ENCODE data around the gene PTPRE. TPM values are rescaled to one million over a fixed set of nuclear protein-coding genes. Genes with fewer than 3 reads are reported as not detected.

PTPRE gene
- polyA plus RNA-seq, 1 donor from 2014 or later, result 4.1 TPM

DNA sequence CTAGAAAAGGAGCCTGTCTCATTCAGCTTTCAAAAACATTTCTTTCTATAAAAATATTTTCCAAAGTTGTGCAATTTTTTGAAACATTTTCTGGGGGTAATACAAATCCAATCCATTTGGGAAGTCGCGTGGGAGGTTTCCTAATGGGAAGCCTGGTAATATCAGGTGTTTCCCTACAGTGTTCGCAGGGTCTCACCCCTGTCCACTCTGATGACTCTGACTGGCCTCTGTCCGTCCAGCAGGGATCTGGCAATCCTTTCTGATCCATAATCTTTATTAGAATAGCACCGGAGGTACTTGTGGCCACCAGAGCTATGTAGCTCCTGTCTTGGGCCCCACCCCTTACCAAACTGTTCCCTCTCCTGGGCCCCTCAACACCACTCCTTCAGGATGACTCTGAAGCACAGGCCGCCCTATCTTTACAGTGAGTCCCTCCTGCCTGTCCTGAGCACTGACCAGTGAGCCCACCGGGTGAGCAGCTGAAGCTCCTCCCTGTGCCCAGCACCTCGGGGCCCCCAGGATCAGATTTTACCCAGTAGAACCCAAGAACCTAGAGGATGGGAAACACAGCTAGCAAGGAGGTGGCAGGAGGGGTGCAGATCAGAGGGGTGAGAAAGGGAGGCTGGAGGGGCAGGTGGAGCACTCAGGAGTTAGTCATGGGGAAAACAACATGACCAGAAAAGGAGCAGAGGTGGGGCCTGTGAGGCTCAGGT, 84.8 kb downstream of the PTPRE start:
- Histone ChIP-seq H3K27me3 (ENCODE audit: insufficient read depth, low read depth, low read length) (no peaks in the 10 kb centered on the region), H3K9me3 (ENCODE audit: low read length) (no peaks in the 10 kb centered on the region), H3F3A (ENCODE audit: insufficient read depth, low read length, poor library complexity, severe bottlenecking) (no peaks in the 10 kb centered on the region), H3K9me2 (ENCODE audit: insufficient read depth, low read length) (no peaks in the 10 kb centered on the region), H4K20me1 (ENCODE audit: insufficient read depth) (no peaks in the 10 kb centered on the region), H3K36me3 (ENCODE audit: insufficient read depth, low read length) (no peaks in the 10 kb centered on the region), H3K4me3 (ENCODE audit: low read length) (no peak overlapping the region), H3K9ac (ENCODE audit: low read length) (no peak overlapping the region), H3K79me2 (replicated peaks; ENCODE audit: insufficient read depth, low read length) (no peaks in the 10 kb centered on the region), H3K27ac (ENCODE audit: low read length) (no peak overlapping the region), H3K4me2 (ENCODE audit: low read length) (no peak overlapping the region), H2AFZ (ENCODE audit: low read depth, low read length) (no peak overlapping the region)
- TF ChIP-seq EP300 (conservative IDR thresholded peaks at IDR 0.05; ENCODE audit: poor library complexity, severe bottlenecking), result no peak
- no peak for TF ChIP-seq TAF1 (IDR thresholded peaks at IDR 0.05; ENCODE audit: low read depth)
- TF ChIP-seq, protein P1, sequence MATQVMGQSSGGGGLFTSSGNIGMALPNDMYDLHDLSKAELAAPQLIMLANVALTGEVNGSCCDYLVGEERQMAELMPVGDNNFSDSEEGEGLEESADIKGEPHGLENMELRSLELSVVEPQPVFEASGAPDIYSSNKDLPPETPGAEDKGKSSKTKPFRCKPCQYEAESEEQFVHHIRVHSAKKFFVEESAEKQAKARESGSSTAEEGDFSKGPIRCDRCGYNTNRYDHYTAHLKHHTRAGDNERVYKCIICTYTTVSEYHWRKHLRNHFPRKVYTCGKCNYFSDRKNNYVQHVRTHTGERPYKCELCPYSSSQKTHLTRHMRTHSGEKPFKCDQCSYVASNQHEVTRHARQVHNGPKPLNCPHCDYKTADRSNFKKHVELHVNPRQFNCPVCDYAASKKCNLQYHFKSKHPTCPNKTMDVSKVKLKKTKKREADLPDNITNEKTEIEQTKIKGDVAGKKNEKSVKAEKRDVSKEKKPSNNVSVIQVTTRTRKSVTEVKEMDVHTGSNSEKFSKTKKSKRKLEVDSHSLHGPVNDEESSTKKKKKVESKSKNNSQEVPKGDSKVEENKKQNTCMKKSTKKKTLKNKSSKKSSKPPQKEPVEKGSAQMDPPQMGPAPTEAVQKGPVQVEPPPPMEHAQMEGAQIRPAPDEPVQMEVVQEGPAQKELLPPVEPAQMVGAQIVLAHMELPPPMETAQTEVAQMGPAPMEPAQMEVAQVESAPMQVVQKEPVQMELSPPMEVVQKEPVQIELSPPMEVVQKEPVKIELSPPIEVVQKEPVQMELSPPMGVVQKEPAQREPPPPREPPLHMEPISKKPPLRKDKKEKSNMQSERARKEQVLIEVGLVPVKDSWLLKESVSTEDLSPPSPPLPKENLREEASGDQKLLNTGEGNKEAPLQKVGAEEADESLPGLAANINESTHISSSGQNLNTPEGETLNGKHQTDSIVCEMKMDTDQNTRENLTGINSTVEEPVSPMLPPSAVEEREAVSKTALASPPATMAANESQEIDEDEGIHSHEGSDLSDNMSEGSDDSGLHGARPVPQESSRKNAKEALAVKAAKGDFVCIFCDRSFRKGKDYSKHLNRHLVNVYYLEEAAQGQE (IDR thresholded peaks at IDR 0.05; ENCODE audit: borderline replicate concordance), result no peak
- TF ChIP-seq SMC3 (conservative IDR thresholded peaks at IDR 0.05; ENCODE audit: poor library complexity), result no peak
- no peak for TF ChIP-seq EZH2 (IDR thresholded peaks at IDR 0.05; ENCODE audit: borderline replicate concordance, insufficient read depth, low read length, poor library complexity, severe bottlenecking)
- no peak for TF ChIP-seq POLR2AphosphoS5 (IDR thresholded peaks at IDR 0.05)
- no peak for TF ChIP-seq RAD21 (conservative IDR thresholded peaks at IDR 0.05)
- TF ChIP-seq, protein P2, sequence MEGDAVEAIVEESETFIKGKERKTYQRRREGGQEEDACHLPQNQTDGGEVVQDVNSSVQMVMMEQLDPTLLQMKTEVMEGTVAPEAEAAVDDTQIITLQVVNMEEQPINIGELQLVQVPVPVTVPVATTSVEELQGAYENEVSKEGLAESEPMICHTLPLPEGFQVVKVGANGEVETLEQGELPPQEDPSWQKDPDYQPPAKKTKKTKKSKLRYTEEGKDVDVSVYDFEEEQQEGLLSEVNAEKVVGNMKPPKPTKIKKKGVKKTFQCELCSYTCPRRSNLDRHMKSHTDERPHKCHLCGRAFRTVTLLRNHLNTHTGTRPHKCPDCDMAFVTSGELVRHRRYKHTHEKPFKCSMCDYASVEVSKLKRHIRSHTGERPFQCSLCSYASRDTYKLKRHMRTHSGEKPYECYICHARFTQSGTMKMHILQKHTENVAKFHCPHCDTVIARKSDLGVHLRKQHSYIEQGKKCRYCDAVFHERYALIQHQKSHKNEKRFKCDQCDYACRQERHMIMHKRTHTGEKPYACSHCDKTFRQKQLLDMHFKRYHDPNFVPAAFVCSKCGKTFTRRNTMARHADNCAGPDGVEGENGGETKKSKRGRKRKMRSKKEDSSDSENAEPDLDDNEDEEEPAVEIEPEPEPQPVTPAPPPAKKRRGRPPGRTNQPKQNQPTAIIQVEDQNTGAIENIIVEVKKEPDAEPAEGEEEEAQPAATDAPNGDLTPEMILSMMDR (IDR thresholded peaks at IDR 0.05; ENCODE audit: poor library complexity, severe bottlenecking), result no peak
- no peak for TF ChIP-seq MXI1 (conservative IDR thresholded peaks at IDR 0.05; ENCODE audit: poor library complexity, severe bottlenecking)

DNA sequence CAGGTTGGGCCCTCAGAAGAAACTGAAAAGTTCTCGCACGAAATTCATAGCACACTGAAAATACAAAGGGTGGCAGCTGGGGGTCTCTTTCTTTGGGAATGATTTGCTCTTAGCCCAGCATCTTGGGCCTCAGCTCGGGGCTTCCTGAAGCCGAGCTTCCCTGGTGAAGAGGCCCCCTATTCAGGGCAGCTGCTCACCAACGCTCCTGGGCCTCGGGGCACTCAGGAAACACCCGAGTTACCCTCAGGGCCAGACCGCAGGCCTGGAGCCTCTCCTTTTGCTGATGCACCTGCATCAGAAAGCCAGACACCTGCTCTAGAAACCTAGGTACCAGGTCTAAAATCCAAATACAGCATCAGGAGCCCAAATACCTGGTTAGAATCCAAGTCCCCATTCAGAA, 85.5 kb downstream of the PTPRE start:
- Histone ChIP-seq H3F3A (ENCODE audit: insufficient read depth, low read length, poor library complexity, severe bottlenecking) (no peaks in the 10 kb centered on the region), H3K4me2 (ENCODE audit: low read length) (no peak overlapping the region)

More for the DNA sequence above, 85.5 kb downstream of the PTPRE start:
- no peaks in the 10 kb centered on the region for H3K79me2 ChIP-seq (replicated peaks; ENCODE audit: insufficient read depth, low read length)
- H3K9me3 ChIP-seq (ENCODE audit: low read length), result no peaks in the 10 kb centered on the region
- H3K27me3 ChIP-seq (ENCODE audit: insufficient read depth, low read depth, low read length), result no peaks in the 10 kb centered on the region
- no peak overlapping the region for H3K27ac ChIP-seq (ENCODE audit: low read length)
- H3K4me3 ChIP-seq (ENCODE audit: low read length), result no peak overlapping the region
- H3K9ac ChIP-seq (ENCODE audit: low read length), result no peak overlapping the region
- no peaks in the 10 kb centered on the region for H4K20me1 ChIP-seq (ENCODE audit: insufficient read depth)
- H2AFZ ChIP-seq (ENCODE audit: low read depth, low read length), result no peak overlapping the region
- H3K36me3 ChIP-seq (ENCODE audit: insufficient read depth, low read length), result no peaks in the 10 kb centered on the region
- no peaks in the 10 kb centered on the region for H3K9me2 ChIP-seq (ENCODE audit: insufficient read depth, low read length)
- no peak for TF ChIP-seq SMC3 (conservative IDR thresholded peaks at IDR 0.05; ENCODE audit: poor library complexity)
- TF ChIP-seq TAF1 (IDR thresholded peaks at IDR 0.05; ENCODE audit: low read depth), result no peak
- TF ChIP-seq RAD21 (conservative IDR thresholded peaks at IDR 0.05), result no peak
- TF ChIP-seq POLR2AphosphoS5 (IDR thresholded peaks at IDR 0.05), result no peak
- no peak for TF ChIP-seq EP300 (conservative IDR thresholded peaks at IDR 0.05; ENCODE audit: poor library complexity, severe bottlenecking)
- TF ChIP-seq, protein P2 (IDR thresholded peaks at IDR 0.05; ENCODE audit: poor library complexity, severe bottlenecking), result no peak
- no peak for TF ChIP-seq MXI1 (conservative IDR thresholded peaks at IDR 0.05; ENCODE audit: poor library complexity, severe bottlenecking)
- TF ChIP-seq, protein P1 (IDR thresholded peaks at IDR 0.05; ENCODE audit: borderline replicate concordance), result no peak
- no peak for TF ChIP-seq EZH2 (IDR thresholded peaks at IDR 0.05; ENCODE audit: borderline replicate concordance, insufficient read depth, low read length, poor library complexity, severe bottlenecking)

Data from neural cell (in vitro differentiated cells).